HuH-7.5 (cell line): ENCODE data around the gene ZBTB48.
"Not testable (repeated sequence)": the region's sequence is repeated elsewhere in the genome, so short reads cannot be mapped to it uniquely, and the experiment has no call there.

Experiments
- DNase-seq: peaks from one replicate; pipeline ENCODE4 v3.0.0; 2011; ENCODE audit warnings: low spot score

ZBTB48 gene

GRCh38 chr1:6635910-6636760 lies 56.3 kb downstream of the ZBTB48 start:
- no peak for DNase-seq

GRCh38 chr1:6636778-6637177 lies 57.0 kb downstream of the ZBTB48 start:
- not testable (repeated sequence) for DNase-seq

GRCh38 chr1:6637770-6638169 lies 58.0 kb downstream of the ZBTB48 start:
- DNase-seq = no peak

GRCh38 chr1:6638226-6638625 lies 58.4 kb downstream of the ZBTB48 start:
- DNase-seq = no peak
